Endodermal cell (in vitro differentiated cells): ENCODE measurements around the gene GJD2. TPM values are rescaled to one million over a fixed set of nuclear protein-coding genes. Genes with fewer than 3 reads are reported as not detected.

Experiments
- DNase-seq: peaks from one replicate; pipeline ENCODE4 v3.0.0-alpha.2; 2017
- H3K27ac ChIP-seq: 2 replicates; pipeline ENCODE4 v1.5.1; 2013; ENCODE audit warnings: mild to moderate bottlenecking, low read depth, low read length, moderate library complexity
- H3K27me3 ChIP-seq: 2 replicates; pipeline ENCODE4 v1.6.1; 2013; ENCODE audit warnings: mild to moderate bottlenecking, low read length, moderate library complexity; ENCODE audit not compliant: insufficient read depth, control insufficient read depth, poor library complexity, severe bottlenecking
- H3K36me3 ChIP-seq: 2 replicates; pipeline ENCODE4 v1.7.0; 2013; ENCODE audit warnings: mild to moderate bottlenecking, low read length, moderate library complexity; ENCODE audit not compliant: control insufficient read depth, insufficient read depth
- H3K4me1 ChIP-seq: one replicate; pipeline ENCODE4 v1.7.0; 2013; ENCODE audit warnings: low read length; ENCODE audit not compliant: control insufficient read depth, insufficient read depth
- H3K4me3 ChIP-seq: 2 replicates; pipeline ENCODE4 v1.5.1; 2013; ENCODE audit warnings: mild to moderate bottlenecking, low read length, moderate library complexity
- H3K9ac ChIP-seq: 2 replicates; pipeline ENCODE4 v1.6.1; 2013; ENCODE audit warnings: mild to moderate bottlenecking, low read length, moderate library complexity; ENCODE audit not compliant: poor library complexity, severe bottlenecking; ENCODE audit errors: extremely low read depth
- H3K9me3 ChIP-seq: 2 replicates; pipeline ENCODE4 v1.6.1; 2013; ENCODE audit warnings: mild to moderate bottlenecking, low read length, moderate library complexity; ENCODE audit not compliant: control insufficient read depth
- H3K27ac Mint-ChIP-seq: 2 replicates; pipeline ENCODE4 v1.8.0; 2020; ENCODE audit warnings: mixed read lengths
- H3K27me3 Mint-ChIP-seq: 2 replicates; pipeline ENCODE4 v1.8.0; 2021; ENCODE audit warnings: mild to moderate bottlenecking, mixed read lengths; ENCODE audit not compliant: insufficient read depth
- H3K36me3 Mint-ChIP-seq: 2 replicates; pipeline ENCODE4 v1.8.0; 2020; ENCODE audit warnings: low read depth, mixed read lengths
- H3K4me1 Mint-ChIP-seq: 2 replicates; pipeline ENCODE4 v1.8.0; 2020; ENCODE audit warnings: mixed read lengths
- H3K4me3 Mint-ChIP-seq: 2 replicates; pipeline ENCODE4 v1.8.0; 2020; ENCODE audit warnings: mild to moderate bottlenecking, moderate library complexity, mixed read lengths
- H3K9me3 Mint-ChIP-seq: 2 replicates; pipeline ENCODE4 v1.8.0; 2020; ENCODE audit warnings: mild to moderate bottlenecking, mixed read lengths
- CTCF ChIP-seq: fragments of 200-600 bp; sonication (generic); conservative IDR thresholded peaks from 2 replicates; pipeline ENCODE4 v1.5.0; 2021; ENCODE audit warnings: antibody characterized with exemption, mild to moderate bottlenecking
- WGBS, 2 experiments: methylation state at CpG; one replicate each; pipeline versions ENCODE4 v1.1.5 to v1.1.7; 2013; ENCODE audit warnings: missing lambda C conversion rate in 2 of 2, mixed read lengths in 1 of 2; ENCODE audit not compliant: insufficient coverage in 1 of 2, insufficient read length in 1 of 2; 5-methylcytosine and 5-hydroxymethylcytosine counted together
- total RNA-seq, 2 donors: library from RNA; stranded (reverse); fragmentation: NEBNext Ultra II Directional in 1 of 2; extraction: Animal tissue kit (Norgen Biotek cat#: 25700) in 1 of 2; gene quantifications; 2 replicates in 1 of 2; 3 replicates in 1 of 2; pipeline ENCODE4 v1.2.1, GENCODE V29; 2021

The GJD2 gene
- total RNA-seq, 2 donors from 2014 or later, result not detected

GRCh38 chr15:34795267-34796081 is 40.7 kb upstream of the GJD2 start, which contains the start of gene ACTC1:
Gene ACTC1 (minus strand): TSS chr15:34795549. CDS start chr15:34794808, 741 bp downstream.
- no peak within 1 kb of the TSS for H3K27ac Mint-ChIP-seq
- TF ChIP-seq CTCF, result peak; percentile 24
- peaks cover 5% of the 10 kb centered on the region for H3K4me1 ChIP-seq
- peak within 1 kb of the TSS; percentile 56 for H3K4me3 Mint-ChIP-seq
- no peaks in the 10 kb centered on the region for H3K9me3 ChIP-seq
- H3K4me3 ChIP-seq, result no peak within 1 kb of the TSS
- H3K27me3 ChIP-seq, result peaks cover 37% of the 10 kb centered on the region
- H3K27me3 Mint-ChIP-seq, result peaks cover 42% of the 10 kb centered on the region
- H3K4me1 Mint-ChIP-seq, result peaks cover 10% of the 10 kb centered on the region
- H3K9ac ChIP-seq, result no peak within 1 kb of the TSS
- no peaks in the 10 kb centered on the region for H3K36me3 Mint-ChIP-seq
- 20 to 41% methylated on average over 6 to 43 of the region's 44 CpGs for WGBS, 2 experiments
- no peaks in the 10 kb centered on the region for H3K9me3 Mint-ChIP-seq
- DNase-seq, result peak; percentile 90
- peak within 1 kb of the TSS; percentile 18 for H3K27ac ChIP-seq
- no peaks in the 10 kb centered on the region for H3K36me3 ChIP-seq

GRCh38 chr15:34794590-34795206 is 39.9 kb upstream of the GJD2 start:
- WGBS, 2 experiments, result 70 to 87% methylated on average over 5 to 33 of the region's 33 CpGs
- no peaks in the 10 kb centered on the region for H3K36me3 ChIP-seq
- peaks cover 5% of the 10 kb centered on the region for H3K4me1 ChIP-seq
- no peaks in the 10 kb centered on the region for H3K9me3 Mint-ChIP-seq
- H3K9ac ChIP-seq, result no peak overlapping the region
- H3K9me3 ChIP-seq, result no peaks in the 10 kb centered on the region
- no peaks in the 10 kb centered on the region for H3K36me3 Mint-ChIP-seq
- H3K4me1 Mint-ChIP-seq, result peaks cover 7% of the 10 kb centered on the region
- no peak for TF ChIP-seq CTCF
- H3K27ac ChIP-seq, result no peak overlapping the region
- peak overlapping the region; percentile 56 for H3K4me3 Mint-ChIP-seq
- peaks cover 42% of the 10 kb centered on the region for H3K27me3 Mint-ChIP-seq
- H3K27me3 ChIP-seq, result peaks cover 37% of the 10 kb centered on the region
- H3K4me3 ChIP-seq, result no peak overlapping the region
- no peak for DNase-seq
- no peak overlapping the region for H3K27ac Mint-ChIP-seq

GRCh38 chr15:34793901-34794300 is 39.1 kb upstream of the GJD2 start:
- no peak overlapping the region for H3K27ac ChIP-seq
- H3K9me3 Mint-ChIP-seq, result no peaks in the 10 kb centered on the region
- peaks cover 37% of the 10 kb centered on the region for H3K27me3 ChIP-seq
- no peak for DNase-seq
- H3K4me1 ChIP-seq, result no peaks in the 10 kb centered on the region
- no peak for TF ChIP-seq CTCF
- H3K4me3 ChIP-seq, result no peak overlapping the region
- WGBS, 2 experiments, result 92% methylated on average over 2 of the region's 2 CpGs
- H3K27me3 Mint-ChIP-seq, result peaks cover 42% of the 10 kb centered on the region
- no peaks in the 10 kb centered on the region for H3K9me3 ChIP-seq
- H3K9ac ChIP-seq, result no peak overlapping the region
- H3K36me3 Mint-ChIP-seq, result no peaks in the 10 kb centered on the region
- no peaks in the 10 kb centered on the region for H3K36me3 ChIP-seq
- H3K27ac Mint-ChIP-seq, result no peak overlapping the region
- peak overlapping the region; percentile 56 for H3K4me3 Mint-ChIP-seq
- peaks cover under 1% of the 10 kb centered on the region for H3K4me1 Mint-ChIP-seq
